NCI-H2107 treated with DMSO at 0.1 percent for 48 hours (cell line): ENCODE measurements around the gene TSHB.

Experiments used
- DNase-seq: peaks from one replicate; lab custom pipeline; 2025; ENCODE audit not compliant: unreplicated experiment; lab: John Stamatoyannopoulos, UW

TSHB gene

DNA sequence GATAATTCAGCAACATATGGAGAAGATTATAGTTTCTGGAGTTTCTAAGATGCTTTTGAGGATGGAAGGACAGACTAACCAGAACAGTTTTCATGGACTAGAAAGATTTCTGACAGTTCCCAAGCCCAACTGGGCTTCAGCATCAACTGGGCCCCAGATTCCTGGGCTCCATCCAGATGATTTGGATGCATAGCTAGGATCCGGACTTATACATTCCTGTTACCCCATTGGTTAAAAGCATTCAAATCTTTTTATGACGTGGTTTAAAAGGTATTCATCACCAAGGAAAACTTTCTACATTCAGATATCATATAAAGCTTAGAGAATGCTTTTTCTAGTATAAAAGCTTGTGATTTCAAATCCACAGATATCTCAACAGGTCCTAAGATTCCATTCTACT, 29.7 kb downstream of the TSHB start:
- no peak for DNase-seq

DNA sequence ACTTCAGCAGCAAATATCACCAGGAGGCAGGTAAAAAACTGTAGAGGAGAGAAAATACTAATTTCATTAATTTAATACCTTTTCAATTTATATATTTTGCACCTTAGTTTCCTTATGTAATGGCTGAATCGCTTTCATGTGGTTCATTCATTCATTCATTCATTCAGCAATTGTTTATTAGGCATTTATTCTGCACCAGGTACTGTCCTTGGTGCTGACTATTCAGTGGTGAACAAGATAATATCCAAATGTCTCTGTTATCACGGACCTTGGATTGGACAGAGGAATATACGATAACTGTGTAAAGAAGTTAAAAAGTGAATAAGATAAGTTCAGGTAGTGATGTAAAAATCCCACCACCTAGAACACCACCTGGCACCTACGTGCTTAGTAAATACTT, 30.9 kb downstream of the TSHB start:
- no peak for DNase-seq

GRCh38 chr1:115062542-115063004, 32.9 kb downstream of the TSHB start:
- DNase-seq: no peak

DNA sequence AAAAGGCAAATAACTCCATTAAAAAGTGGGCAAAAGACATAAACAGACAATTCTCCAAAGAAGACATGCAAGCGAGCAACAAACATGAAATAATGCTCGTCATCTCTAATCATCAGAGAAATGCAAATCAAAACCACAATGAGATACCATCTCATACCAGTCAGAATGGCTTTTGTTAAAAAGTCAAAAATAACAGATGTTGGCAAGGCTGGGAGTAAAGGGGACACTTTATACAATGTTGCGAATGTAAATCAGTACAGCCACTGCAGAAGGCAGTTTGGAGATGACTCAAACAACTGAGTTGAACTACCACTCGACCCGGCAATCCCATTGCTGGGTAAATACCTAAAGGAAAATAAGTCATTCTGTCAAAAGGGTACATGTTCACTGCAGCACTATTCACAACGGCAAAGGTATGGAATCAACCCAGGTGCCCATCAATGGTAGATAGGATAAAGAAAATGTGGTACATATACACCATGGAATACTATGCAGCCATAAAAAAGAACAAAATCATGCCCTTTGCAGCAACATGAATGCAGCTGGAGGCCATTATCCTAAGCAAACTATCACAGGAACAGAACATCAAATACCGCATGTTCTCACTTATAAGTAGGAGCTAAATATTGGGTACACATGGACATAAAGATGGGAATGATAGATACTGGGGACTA, 33.7 kb downstream of the TSHB start:
- DNase-seq: no peak

DNA sequence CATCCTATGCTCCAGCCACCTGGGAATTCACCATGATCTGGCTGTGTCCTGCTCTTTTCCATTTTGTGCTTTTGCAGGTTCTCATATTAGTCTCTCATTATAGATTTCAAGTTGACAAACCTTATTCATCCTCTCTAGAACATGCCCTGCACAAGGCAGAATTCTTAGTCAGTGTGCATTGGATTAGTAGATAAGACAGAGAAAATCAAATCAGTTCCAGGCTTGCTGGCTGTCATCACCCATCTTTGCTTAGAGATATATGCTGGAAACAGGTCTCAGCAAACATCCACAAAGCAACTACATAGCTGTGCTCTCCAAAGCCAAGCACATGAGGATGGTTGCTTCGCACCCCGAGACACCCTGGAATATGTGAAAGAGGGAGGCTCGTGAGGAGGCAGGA, 34.8 kb downstream of the TSHB start:
- DNase-seq: no peak

DNA sequence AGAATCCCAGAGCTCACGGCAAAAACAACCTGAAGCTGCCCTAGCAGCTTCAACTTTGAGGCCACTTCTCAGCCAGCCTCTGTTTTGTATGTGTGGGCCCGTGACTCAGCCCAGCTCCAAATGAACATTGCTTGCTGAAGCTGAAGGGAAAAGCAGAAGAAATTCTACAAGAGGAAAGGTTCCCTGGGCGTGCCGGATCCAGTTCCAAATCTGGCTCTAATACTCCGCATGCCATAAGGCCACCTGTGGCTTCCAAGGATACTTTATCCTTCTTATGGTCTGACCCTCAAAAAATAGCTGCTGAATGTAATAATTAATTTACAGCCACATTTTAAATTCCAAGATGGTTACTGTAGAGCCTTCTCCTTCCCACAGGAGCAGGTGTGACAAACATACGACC, 35.4 kb downstream of the TSHB start:
- DNase-seq: no peak

GRCh38 chr1:115067161-115067859, 37.7 kb downstream of the TSHB start:
- no peak for DNase-seq

GRCh38 chr1:115068826-115069585, 39.4 kb downstream of the TSHB start:
- DNase-seq: no peak

DNA sequence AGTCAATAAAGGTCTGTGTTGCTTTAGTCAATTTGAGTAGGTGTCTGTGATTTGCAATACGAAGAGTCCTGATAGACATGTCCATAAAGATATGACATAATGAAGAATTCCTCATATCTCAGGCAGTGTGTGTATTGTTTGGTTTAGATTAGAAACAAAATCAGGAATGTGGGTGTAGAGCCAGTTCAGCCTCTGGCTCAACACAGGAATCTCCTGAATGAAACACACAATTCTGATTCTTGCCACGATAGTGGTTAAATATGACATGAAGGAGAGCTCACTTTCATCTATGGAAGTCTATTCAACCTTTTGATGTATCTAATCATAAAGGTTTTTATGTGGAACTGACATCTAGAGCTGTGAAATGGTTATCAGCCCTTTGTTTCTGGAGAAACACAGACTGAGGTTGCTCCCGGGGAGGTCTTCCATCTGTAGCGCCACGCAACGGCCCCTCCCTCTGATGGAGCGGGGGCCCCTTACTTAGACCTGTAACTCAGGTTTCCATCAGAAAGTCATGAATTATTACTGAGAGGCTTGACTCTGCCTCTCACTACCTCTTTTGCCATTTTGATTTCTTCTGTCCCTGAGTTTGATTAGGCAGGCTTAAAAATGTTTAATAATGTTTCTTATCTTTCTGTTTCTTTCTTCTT, 40.2 kb downstream of the TSHB start:
- no peak for DNase-seq

- DNase-seq: no peak
These were observed 41.5 kb downstream of the TSHB start for GRCh38 chr1:115071012-115071664.

DNA sequence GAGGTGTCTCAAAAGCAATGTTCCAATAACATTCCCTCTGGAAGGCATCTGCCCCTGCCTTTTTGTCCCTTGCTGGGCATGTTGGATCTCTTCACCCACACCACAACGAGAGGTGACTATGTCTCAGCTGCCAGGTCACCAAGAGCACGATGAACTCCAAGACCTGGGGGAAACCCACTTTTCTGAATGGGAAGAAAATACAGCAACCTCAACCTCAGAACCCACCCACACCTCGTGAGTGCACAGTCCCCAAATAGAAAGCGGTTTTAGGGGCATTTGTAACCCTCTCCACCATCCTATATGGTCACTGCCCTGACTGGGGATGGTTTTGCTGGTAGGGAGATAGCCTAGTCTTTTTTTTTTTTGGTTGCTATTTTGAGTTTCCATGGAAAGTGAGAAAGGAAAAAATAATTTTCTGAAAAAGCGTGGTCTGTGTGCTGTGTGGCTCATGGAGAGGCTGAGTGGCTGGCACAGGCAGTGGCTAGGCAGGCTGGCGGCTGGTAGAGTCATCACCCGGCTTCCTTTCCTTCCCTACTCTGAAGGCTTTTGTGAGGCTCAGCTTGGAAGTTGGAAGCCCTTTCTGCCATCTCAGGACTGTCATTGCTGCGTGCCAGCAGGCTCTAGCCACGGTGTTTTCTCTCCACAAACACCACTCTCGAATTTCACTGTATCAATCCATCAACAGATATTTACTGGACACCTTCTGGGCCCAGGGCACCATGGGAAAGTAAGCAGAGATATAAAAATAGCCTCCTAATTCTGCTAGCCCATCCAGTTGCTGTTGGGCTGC, 43.9 kb downstream of the TSHB start:
- no peak for DNase-seq

DNA sequence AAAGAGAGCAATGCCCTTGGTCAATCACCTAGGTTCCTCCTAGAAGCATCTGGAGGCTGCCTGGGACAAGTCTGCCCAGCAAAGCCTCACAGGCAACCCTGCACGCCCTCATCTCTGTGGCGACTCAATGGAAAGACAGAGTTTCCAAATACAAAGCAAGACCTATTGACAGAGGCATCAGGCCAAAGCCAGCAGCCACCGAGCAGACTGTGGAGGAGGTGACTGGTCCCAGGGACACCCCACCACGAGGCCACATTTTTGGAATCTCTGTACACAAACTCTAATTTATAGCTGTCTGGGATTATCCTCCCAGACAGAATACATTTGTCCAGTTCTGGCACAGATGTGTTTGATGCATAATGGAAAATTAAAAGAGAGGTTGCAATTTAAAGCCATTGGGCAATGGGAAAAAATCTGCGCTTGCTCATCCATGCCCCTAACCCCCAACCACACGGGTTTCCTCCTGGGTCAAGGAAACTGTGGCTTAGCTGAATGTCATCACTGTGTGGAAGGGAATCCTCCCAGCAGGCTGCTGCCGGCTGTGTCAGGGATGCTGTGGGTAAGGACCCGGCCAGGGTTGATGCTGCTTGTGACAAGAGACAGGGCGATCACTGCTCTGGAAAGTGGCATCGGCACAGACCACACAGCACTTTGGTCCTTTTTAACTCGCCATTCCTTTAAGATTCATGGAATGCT, 45.4 kb downstream of the TSHB start:
- no peak for DNase-seq

- no peak for DNase-seq
These were observed 46.8 kb downstream of the TSHB start for GRCh38 chr1:115076384-115076915.

- DNase-seq: no peak
These were observed 47.8 kb downstream of the TSHB start for GRCh38 chr1:115077286-115077983.

DNA sequence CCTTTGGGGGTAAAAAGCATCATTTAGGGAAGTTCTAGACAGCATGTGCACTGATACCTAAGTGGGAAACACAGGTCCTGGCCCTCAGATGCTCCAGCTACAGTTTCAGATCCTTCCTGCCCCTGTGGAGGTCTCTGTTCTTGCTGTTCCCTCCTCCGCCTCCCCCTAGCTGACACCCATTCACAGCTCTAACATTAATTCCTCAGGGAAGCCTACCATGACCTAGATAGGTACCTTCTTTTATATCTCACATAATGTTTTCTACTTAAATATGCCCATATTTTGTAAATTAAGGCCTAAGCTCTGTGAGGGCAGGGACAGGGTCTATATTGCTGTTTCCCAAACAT, 48.3 kb downstream of the TSHB start:
- no peak for DNase-seq

GRCh38 chr1:115078708-115079107, 49.1 kb downstream of the TSHB start:
- DNase-seq: no peak

DNA sequence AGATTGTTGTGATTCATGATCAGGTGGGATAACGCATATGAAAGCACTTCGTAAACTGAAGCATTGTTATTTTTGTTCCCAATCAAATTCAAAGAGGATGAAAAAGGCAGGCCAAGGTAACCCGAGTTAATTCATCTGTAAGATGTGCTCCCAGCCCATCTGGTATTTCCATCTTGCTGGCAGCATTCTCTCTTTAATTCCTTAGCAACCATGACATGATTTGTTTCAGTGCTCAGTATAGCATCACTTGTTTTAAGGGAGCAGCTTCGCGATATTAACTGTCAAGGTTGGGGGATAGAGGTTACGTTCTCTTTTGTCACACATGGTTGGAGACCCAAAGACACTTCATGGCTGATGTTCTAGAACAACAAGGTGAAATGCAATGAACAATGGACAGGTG, 53.3 kb downstream of the TSHB start:
- no peak for DNase-seq
